Transverse colon (tissue), 4 donors: ENCODE measurements around the gene GADL1.

Experiments used
- CTCF ChIP-seq, 5 experiments: fragments of 200-600 bp in 3 of 5; fragments of 450-650 bp in 2 of 5; sonication (generic) in 3 of 5; IDR thresholded peaks; 1 replicate in 2 of 5; 2 replicates in 3 of 5; pipeline ENCODE4 v1.5.1; 2016 to 2017; ENCODE audit warnings: antibody characterized with exemption in 5 of 5, inconsistent platforms in 3 of 5, mild to moderate bottlenecking in 2 of 5, moderate library complexity in 1 of 5
- EP300 ChIP-seq: sonication (generic); formaldehyde crosslinking; IDR thresholded peaks from one replicate; pipeline ENCODE4 v1.6.1; 2017; ENCODE audit warnings: antibody characterized with exemption, low read depth
- POLR2A ChIP-seq: fragments of 450-650 bp; IDR thresholded peaks from one replicate; pipeline ENCODE4 v1.6.1; 2016; ENCODE audit warnings: antibody characterized with exemption, mild to moderate bottlenecking, moderate library complexity
- POLR2AphosphoS5 ChIP-seq, 3 donors: sonication (generic); formaldehyde crosslinking; IDR thresholded peaks; one replicate each; pipeline ENCODE4 v1.6.1; 2016; ENCODE audit warnings: antibody characterized with exemption in 3 of 3

GRCh38 chr3:30941342-30941741 is 46.9 kb upstream of the GADL1 start:
- TF ChIP-seq CTCF (IDR thresholded peaks at IDR 0.05) (no peak), POLR2A (no peak), POLR2AphosphoS5 (IDR thresholded peaks at IDR 0.05) (no peak), EP300 (no peak)
